Measurements from ENCODE around the gene CYP27B1.

- TF ChIP-seq CTCF (IDR thresholded peaks at IDR 0.05) (no peak), POLR2AphosphoS5 (IDR thresholded peaks at IDR 0.05) (no peak)
Observed at GRCh38 chr12:57808351-57808750, 41.5 kb upstream of the CYP27B1 start.
